GM15510 (cell line): ENCODE data around the gene NFS1.
A peak's percentile ranks its signal among the peaks of the same experiment; 100 is the strongest.

ENCODE experiments used
- POLR2A ChIP-seq: IDR thresholded peaks from 3 replicates; pipeline ENCODE4 v1.6.1; 2011; ENCODE audit warnings: borderline replicate concordance; ENCODE audit not compliant: insufficient read length; ENCODE audit errors: extremely low read depth

NFS1 gene

DNA sequence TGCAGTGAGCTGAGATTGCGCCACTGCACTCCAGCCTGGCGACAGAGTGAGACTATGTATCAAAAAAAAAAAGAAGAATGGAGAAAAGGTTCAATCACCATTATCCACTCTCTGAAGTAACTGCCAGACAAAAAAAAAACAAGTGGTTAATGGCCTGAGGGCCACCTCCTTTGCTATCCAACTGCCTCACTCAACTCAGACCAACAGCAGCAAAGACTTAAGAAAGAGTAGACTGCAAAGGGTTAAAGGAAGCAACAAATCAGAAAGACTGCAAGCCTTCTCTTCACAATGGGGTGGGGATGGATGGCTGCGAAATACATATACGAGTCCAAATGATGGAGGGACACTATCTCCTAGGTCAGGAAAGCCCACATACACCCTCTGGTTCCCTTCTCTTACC lies 3.2 kb downstream of the NFS1 start:
- TF ChIP-seq POLR2A = no peak

DNA sequence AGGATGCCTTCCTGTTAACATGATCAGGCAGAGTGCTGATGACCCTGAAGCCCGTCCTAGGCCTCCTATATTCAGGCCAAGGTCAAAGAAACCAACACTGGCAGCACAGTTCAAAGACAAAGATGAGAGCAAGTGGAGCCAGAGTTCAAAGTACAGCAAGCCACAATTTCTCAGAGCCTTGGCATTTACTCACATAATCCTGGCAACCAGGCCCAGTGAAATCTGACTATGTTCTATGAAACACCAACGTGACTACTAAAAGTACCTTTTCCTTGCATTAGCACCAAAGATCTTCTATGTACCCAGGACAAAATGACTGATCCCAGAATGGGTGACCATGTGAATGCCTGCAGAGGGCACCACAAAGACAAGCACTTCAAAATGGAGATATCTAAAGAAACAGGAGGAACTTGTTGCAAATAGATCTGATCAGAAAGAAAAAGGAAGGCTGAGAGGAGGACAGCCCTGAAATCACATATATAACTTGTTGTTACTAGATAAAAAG lies 3.9 kb downstream of the NFS1 start:
- no peak for TF ChIP-seq POLR2A

DNA sequence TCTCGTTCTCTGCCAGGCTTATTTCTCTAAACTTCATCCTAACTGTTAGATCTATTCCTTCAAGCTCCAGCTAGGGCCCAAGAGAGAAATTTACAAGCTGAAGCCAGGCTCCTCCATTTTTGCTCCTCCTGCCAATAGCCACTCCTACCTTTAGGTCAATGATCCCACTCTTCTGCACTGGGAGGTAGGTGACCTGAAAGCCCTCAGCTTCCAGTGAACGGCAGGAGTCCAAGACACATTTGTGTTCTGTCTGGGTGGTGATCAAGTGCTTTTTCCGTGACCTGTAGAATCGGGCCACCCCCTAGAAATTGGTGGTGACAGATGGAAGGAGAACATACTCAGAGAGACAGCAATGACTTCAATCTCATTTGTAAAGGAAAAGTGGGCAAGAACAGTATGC lies 8.9 kb downstream of the NFS1 start:
- no peak for TF ChIP-seq POLR2A

DNA sequence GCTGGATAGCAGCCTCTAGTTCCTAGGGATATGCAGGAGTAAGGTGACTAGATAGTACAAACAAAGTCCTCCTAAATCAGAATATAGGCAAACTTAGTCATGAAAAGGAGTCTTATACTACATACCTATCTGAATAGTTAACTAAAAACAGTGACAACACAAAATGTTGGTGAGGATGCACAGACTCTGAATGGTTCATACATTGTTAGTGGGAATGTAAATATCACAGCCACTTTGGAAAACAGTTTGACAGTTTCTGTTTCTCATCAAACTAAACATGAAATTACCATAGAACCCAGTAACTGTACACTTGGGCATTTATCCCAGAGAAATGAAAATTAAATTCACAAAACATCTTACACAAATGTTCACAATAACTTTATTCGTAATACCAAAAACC lies 17.2 kb downstream of the NFS1 start:
- TF ChIP-seq POLR2A = no peak

DNA sequence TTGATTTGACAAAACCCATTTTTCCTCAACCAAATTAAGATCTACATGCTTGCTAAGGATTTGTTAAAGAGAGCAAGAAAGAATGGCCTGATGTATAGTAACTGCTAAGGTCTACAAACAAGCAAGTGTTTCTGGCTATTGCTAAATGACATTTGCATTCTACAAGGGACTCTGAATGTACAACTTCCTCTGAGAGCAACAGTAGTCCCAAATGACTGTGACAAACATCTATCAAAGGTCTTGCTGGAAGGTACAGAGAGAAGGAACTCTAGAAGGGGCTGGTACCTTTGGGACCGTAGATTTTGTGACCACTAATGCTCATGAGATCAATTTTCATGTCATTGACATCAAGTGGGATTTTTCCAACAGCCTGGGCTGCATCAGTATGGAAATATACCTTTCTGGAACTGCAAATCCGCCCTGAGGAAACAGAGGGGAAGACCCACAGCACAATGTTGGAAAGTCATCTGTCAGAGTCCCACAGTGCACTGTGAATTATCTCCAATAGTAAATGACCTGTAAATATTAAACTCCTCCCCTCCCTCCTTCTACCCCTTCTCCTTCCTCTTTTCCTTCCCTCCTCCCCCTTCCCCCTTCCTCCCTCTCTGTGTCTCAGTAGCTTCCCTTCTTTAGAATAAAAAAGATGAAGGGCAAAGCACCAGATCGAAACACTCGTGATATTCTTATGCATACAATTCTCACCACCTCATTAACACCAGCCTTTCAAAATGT lies 18.5 kb downstream of the NFS1 start:
- no peak for TF ChIP-seq POLR2A

DNA sequence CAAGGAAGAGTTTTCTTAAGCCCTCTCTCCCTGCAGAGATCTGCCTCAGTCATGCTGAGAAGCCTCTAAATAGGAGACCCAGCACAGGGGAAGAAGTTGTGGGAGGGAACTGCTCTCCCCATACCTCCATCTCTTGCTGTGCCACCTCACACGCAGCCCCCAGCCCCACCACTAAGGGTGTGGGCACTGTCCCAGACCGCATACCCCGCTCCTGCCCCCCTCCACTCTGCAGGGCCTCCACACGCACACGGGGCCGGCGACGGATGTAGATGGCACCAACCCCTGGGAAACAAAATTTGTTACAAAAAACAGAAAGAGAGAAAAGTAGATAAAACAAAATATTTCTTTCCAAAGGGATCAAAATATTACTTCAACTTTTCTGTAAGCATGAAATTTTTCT lies 24.2 kb downstream of the NFS1 start:
- TF ChIP-seq POLR2A = no peak

DNA sequence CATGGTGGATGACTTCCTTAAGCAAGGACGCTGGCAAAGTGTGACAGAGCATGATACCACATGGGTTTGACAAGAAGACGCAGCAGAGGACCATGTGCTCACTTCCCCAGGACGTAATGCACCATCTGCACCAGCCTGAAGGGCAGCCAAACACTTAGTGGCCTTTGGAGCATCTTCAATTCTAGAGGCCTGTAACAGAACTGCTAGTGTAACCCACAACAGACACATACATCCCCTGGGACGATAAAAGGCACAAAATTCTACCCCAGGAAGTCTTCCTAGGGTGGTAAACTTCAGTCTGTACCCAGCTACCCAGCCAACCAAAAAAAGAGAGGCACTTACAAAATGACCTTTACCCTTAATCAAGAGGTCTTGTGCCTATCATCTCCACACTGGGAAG lies 25.3 kb downstream of the NFS1 start:
- TF ChIP-seq POLR2A = no peak

DNA sequence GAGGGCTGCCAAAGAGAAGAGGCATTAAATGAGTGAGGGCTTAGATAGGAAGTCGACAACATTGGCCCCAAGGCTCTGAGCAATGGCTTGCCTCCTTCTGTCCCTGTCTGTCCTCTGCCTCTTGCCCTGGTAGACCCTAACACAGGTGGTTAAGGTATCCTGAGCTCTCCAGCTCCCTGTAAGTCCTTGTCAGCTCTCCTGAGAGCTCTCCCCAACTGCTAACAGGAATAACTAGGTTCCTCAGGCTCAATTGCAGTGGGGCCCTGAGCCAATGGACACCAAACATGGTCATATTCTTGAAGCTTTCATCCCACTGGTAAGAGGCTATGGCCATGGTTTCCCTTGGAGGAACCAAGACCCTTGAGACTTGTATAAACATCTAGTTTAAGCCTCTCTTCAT lies 29.5 kb downstream of the NFS1 start:
- TF ChIP-seq POLR2A = no peak

DNA sequence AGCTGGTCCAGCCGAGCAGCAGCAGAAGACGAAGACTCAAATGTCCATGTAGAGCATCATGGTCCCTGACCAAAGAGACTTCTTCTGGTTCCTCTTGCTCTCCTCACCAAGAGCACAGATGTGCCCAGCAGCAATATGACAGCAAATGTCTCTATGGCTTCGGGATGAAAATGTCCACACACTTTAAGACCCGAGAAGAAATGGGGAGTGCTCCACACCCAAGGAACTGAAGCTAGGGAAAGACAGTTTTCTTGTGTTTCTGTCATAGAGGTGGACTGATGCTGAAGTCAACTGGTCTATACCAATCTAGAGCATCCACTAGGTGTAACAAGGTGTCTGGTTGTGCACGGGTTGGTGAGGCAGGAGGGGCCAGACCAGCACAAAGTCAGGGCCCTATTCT lies 29.9 kb downstream of the NFS1 start:
- TF ChIP-seq POLR2A = no peak

DNA sequence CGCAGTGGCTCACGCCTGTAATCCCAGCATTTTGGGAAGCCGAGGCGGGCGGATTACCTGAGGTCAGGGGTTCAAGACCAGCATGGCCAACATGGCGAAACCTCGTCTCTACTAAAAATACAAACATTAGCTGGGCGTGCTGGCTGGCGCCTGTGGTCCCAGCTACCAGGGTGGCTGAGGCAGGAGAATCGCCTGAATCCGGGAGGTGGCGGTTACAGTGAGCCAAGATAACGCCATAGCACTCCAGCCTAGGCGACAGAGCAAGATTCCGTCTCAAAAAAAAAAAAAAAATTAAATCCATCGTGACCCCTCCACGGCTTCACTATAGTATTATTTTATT lies 33.2 kb downstream of the NFS1 start:
- TF ChIP-seq POLR2A = no peak

DNA sequence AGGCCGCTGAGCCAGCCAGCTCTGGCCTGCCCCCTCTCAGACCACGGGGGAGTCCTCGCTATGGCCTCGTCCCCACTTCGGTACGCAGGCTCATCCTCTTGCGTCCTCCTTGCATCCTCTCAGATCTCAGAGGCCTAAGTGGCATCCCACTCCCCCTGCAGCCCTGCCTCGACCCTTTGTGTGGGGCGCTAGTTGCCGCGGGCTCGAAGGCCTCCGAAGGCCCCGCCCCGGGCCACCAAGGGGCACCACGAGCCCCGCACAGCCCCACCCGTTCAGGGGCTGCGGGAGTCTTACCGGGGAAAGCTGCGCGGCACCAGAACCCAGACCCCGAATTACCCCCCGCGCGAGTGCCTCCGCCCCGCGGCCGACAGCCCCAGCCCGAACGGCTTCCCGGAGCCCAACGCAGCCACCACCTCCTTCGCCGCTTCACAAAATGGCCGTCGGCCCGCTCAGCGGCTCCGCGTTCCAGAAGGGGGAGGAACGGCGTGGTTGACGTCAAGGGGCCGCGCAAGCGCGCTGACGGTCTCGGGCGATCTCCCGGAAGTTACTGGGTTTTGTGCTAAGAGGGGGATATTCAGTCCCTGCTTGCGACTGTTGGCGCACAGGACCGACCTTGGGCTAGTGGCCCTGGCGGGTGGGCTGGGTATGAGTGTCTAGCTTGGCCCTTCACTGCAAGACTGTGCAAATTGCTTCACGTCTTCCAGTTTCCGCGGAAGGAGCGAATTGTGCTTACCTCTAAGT lies 34.5 kb downstream of the NFS1 start, which contains the start of the genes CPNE1 and RBM12:
TSS of gene CPNE1 (minus strand) at position 435 of the 741 bp plus-strand sequence. CDS start 31,977 bp downstream, outside the sequence.
TSS of gene RBM12 (minus strand) at position 435 of the 741 bp plus-strand sequence. CDS start 9,578 bp downstream, outside the sequence.
- peak; percentile 97 for TF ChIP-seq POLR2A

DNA sequence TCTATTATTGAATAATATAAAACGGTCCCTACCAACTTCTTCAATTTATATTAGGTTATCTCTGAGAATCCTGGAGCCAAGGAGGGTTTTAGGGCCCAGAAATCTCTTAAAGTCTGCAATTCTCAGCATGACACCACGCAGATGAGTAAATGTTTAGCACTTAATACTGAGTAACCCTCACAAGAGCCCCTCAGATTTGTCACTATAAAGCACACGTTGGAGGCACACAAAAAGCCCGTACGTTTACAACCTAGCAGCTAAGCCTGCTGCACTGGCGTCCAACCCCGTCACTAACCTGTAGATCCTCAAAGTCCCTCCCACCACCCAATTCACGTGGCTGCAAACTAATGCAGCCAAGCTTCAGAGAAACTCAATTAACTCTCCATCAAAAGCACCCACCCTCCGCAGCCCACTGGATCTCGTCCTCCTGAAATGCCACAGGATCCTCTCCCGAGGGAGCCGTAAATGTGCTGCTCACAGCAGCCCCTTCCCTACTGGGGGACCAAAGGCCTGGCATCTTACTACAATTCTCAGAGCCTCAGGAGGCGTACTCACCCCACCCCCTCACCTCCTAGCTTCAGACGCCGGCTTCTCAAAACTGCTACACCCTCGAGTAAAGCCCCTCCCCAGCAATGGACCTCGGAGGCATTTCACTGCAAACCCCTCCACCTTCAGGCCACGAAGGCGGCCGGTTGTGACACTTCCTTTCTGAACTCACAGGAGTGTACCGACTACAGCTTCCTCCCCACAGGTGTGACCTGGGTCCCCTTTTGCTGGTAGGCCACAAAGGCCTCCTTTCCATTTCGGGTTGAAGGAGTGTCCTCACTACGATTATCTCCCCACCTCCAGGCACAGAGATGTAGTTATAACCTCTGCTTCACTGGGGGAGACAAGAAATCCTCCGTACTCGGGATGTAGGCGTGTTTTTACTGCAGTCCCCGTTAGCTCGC lies 35.4 kb downstream of the NFS1 start:
- TF ChIP-seq POLR2A = peak; percentile 29

DNA sequence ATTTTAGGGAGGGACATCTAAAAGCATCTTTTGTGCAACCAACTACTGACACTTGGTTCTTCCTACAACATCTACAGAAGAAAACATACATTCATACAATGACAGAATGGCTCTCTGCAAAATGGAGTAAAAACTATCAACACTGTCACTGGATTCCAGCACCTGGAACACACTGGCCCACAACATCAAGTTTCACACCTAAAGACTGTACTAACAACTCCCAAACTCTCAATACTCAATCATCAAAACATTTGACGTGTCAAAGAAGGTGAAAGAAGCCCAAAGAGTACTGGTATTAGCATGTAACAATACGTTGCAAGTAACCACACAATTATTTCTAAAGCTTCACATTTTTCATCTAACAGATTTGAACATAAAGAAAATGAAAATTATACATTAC lies 36.6 kb downstream of the NFS1 start:
- no peak for TF ChIP-seq POLR2A

DNA sequence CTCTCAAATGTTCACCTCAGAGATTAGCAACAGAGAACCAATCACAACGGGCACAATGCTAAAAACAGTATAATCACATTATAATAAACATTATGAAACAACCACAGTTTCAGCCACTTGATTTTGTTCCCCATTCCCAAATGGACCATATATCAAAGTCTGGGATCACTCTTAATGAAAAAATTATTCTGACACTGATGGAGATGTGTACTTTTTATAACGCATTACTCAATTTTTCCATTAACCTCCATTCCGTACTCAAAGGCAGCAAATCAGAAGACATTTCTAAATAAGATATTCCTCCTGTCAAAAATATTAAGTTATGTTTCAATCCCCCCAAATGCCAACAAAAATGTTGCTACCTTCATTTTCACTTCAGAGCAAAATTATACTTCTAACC lies 37.2 kb downstream of the NFS1 start:
- TF ChIP-seq POLR2A = no peak

DNA sequence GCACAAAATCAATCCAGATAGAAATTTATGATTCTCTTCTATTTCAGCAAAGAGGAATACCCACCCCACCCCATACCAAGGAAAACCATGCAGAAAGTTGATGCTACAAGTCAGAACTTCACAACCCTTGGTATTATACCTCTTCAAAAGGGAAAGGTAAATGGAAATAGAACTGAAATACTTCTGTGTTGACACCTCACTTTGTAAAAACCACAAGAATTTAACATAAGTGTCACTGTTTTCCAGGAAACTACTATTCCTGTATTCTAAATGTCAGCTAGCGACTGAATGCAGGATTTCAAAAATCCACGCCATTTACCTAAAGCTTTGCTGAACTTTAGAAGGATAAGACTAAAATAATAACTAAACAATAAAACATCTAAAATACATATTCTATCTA lies 38.1 kb downstream of the NFS1 start:
- no peak for TF ChIP-seq POLR2A
